Iris pigment epithelial cell (primary cell): Measurements from ENCODE around the gene NKAPD1.
"Not testable (repeated sequence)": the region's sequence is repeated elsewhere in the genome, so short reads cannot be mapped to it uniquely, and the experiment has no call there.

Experiments
- DNase-seq: peaks from one replicate; pipeline ENCODE4 v3.0.0-alpha.2; 2011; ENCODE audit warnings: low read depth

Gene NKAPD1, protein sequence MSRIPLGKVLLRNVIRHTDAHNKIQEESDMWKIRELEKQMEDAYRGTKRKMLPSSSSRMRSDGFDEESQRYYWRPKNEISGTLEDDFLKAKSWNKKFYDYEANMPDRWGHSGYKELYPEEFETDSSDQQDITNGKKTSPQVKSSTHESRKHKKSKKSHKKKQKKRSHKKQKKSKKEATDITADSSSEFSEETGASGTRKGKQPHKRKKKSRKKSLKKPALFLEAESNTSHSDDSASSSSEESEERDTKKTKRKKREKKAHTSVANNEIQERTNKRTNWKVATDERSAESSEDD

DNA sequence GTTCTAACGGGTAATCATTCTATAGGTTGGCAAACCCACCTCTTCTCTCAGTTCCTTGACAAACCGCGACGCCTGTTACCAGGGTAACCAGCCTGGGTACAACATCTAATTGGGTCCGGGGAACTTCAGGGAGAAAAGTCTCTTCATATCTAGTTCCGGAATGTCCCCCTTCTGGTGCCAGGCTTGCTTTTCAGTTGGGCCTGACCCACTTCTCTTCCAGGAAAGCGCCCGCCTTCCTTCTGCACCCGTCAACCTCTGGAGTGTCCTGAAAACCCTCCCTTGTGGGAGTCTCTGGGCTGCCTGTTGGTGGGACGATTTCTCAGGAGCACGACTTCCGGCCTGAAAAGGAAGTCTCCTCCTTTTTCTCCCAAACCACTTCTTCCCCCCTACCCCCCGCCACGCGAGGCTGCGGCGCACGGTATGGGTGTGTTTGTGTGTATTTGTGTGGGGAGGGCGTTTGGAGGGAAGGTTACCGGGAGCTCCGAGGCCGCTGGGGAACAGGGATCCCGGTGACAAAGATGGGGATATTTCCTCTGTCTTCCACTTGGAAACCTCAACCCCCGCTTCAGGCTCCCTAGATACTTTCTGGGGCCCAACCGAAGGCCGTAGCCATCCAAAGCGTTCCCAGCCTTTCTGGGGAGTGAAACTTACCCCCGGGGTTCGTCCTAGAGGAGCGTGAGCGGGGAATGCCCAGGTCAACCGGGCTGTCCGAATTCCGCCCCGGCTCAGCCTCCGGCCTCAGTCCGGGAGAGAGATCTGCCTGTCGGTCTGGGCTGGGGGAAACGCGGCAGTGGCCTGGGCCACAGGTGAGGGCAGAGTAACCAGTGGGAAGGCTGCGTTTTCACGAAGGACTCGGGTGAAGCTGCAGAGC lies at the start of gene NKAPD1, which contains the start of gene PIH1D2:
TSS of gene NKAPD1 (plus strand) at position 359 of the 871 bp plus-strand sequence. CDS start 1,276 bp downstream, outside the sequence.
TSS of gene PIH1D2 (minus strand) at position 77 of the 871 bp plus-strand sequence. CDS start 843 bp downstream, outside the sequence.
- peak; percentile 86 for DNase-seq

DNA sequence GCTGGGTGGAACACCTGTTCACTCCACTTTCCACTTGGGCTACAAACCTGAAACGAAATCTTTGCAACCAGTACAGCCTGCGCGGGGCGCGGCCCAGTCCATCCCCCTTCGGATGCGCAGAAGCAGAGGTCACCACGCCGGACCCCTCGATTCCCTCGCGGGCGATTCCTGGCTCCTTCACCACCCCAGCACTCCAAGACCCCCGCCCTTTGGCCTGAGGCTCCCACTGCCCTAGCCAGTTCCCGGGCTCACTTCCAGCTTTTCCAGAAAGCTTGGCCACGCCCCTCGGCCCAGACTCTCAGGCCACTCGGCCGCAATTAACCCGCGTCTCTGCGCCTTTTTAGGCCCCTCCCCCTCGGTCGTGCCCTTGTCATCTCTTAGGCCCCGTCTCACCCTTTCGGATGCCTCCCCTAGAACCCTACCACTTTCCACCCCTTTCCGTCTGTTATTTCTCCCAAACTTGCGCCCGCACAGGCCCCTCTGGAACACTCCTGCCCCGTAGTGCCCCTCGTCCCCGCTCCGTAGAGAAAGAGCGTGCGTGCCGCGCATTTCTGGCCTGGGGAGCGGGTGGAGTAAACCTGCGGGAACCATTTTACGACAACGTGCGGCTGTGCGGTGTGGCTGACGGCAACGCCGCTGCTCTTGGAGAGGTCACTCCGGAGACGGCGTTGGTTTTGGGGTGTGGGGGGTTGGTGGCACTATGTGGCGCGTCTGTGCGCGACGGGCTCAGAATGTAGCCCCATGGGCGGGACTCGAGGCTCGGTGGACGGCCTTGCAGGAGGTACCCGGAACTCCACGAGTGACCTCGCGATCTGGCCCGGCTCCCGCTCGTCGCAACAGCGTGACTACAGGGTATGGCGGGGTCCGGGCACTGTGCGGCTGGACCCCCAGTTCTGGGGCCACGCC lies 49.1 kb upstream of the NKAPD1 start, which contains the start of gene DLAT:
TSS of gene DLAT (plus strand) at position 636 of the 906 bp plus-strand sequence. CDS start at position 701, 65 bp downstream.
- DNase-seq, result peak; percentile 79

DNA sequence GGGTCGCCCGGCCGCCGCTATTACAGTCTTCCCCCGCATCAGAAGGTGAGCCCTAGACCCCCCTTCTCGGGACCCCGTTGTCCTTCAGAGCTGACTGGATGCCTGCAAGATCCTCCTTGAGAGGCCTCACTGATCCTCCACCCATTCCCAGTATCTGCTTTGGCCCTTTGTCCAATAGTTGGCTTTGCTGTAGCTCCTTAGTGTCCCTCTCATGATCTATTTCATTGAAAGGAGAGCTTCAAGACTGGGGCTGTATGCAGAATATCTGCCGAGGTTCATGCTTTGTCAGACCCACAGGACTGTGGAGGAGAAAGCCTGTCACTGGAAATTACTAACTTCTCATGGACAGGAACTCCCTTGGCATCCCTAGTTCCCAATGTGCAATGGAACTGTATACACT lies 48.4 kb upstream of the NKAPD1 start:
- DNase-seq, result peak; percentile 25

DNA sequence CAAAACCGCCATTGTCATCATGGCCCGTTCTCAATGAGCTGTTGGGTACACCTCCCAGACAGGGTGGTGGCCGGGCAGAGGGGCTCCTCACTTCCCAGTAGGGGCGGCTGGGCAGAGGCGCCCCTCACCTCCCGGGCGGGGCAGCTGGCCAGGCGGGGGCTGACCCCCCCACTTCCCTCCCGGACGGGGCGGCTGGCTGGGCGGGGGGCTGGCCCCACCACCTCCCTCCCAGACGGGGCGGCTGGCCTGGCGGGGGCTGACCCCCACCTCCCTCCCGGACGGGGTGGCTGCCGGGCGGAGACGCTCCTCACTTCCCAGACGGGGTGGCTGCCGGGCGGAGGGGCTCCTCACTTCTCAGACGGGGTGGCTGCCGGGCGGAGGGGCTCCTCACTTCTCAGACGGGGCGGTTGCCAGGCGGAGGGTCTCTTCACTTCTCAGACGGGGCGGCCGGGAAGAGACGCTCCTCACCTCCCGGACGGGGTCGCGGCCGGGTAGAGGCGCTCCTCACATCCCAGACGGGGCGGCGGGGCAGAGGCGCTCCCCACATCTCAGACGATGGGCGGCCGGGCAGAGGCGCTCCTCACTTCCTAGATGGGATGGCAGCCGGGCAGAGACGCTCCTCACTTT lies 47.2 kb upstream of the NKAPD1 start:
- not testable (repeated sequence) for DNase-seq

DNA sequence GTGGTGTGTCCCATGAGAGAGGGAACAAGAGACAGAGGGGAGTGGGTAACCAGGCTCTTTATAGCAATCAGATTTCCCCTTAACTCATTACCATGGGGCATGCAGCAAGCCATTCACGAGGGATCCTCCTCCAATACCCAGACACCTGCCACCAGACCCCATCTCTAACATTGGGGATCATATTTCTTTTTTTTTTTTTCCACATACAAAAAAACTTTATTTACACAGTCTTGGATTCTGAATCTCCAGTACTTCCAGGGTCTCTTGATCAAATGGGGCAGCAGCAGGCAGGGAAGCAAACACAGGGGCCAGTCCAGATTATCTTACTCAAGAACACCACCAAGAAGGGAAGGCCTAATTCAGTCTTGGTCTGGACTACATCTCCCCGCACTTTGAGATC lies 44.6 kb upstream of the NKAPD1 start:
- no peak for DNase-seq

DNA sequence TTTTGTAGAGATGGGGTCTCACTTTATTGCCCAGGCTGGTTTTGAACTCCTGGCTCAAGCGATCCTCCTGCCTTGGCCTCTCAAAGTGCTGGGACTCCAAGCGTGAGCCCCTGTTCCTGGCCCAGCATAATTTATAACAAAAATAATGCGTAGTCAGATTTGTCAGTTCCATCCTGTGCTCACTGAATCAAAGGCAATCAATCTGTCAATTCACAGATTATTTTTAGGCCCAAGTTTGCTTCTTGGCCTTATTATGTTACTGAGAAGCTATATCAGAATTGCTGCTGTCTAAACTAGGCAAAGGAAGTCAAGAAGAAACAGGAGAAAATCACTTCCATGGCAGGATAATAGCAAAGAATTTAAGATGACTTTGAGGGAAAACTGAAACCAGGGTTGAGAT lies 40.2 kb upstream of the NKAPD1 start:
- no peak for DNase-seq

DNA sequence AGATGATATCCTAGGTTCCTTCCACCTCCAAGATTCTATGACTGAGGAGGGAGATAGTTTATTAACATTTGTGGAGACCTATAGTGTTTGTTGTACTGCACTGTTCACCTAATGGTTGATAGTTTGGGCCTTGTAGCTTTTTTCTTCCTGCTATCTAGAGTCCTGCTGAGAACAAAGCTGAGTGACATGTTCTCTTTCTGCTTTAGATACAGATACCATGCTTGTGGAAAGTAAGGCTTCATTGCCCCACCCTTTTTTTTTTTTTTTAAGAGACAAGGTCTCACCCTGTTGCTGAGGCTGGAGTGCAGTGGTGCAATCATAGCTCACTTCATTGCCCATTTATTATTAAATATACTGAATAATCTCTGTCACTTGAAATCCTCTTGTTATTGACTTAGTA lies 36.6 kb upstream of the NKAPD1 start:
- DNase-seq, result no peak

DNA sequence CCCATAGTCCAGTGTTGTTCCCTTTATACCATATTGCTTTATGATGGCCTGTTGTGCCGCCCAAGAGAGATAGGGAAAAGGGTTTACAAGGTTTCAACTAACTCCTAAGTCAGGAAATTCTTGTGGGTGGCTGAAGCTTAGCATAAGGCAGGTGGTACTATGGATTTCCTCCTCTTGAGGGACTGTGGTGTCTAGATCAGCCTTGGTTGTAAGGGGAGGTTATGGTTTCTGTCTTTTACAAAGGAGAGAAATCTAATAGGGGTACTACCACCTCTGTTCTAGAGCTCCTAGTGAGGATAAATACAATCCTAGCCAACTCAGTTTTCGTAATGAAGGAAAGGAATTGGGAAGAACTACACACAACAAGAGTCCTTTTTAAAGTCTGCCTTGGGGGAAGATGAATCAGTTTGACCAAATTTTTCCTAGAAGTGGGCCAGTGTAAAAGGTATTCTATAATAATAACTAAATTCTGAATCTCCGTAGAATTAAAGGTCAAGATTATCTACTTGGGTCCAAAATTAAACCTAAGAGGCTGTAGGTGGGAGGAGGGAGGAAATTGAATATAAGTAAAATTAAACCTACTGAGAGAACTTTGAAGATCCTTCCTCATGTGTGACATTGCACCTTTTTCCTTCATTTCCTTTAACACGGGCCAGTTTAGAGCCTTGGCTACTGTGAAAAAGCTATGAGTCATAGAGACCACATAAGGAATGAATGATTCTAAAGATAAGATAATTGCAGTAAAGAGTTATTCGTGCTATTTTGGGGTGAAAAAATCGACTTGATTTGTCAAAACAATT lies 31.7 kb upstream of the NKAPD1 start:
- peak; percentile 78 for DNase-seq

DNA sequence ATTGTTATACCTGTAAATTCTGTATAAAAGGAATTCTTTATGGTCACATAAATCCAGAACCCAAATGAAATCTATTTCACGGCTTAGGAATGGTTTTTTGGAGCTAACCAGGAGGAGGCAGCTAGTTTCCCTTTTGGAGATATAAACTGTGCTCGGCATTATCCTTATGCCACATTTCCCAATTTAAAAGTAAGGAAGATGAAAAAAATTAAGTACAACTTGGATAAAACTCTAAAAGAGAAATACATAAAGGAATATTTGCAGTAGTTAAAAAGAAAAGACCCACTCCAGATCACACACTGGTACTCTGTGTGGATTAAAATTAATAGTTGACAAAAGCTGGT lies 31.2 kb upstream of the NKAPD1 start:
- DNase-seq, result no peak

DNA sequence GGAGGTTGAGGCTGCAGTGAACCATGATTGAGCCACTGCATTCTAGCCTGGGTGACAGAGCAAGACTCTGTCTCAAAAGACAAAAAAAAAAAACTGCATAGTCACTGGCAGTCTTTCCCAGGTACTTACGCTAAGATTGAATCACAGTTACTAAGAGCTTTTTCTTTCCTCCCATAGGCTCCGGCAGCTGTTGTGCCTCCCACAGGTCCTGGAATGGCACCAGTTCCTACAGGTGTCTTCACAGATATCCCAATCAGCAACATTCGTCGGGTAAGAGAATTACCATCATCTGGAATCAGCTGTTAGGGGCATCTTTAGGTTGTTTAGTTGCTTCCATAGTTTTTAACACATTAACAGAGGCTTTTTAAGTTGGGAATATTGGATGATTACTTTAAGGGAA lies 29.1 kb upstream of the NKAPD1 start:
- DNase-seq, result no peak

DNA sequence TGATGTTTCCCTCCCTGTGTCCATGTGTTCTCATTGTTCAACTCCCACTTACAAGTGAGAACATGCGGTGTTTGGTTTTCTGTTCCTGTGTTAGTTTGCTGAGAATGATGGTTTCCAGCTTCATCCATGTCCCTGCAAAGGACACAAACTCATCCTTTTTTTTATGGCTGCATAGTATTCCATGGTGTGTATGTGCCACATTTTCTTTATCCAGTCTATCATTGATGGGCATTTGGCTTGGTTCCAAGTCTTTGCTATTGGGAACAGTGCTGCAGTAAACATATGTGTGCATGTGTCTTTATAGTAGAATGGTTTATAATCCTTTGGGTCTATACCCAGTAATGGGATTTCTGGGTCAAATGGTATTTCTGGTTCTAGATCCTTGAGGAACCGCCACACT lies 27.5 kb upstream of the NKAPD1 start:
- DNase-seq, result not testable (repeated sequence)

DNA sequence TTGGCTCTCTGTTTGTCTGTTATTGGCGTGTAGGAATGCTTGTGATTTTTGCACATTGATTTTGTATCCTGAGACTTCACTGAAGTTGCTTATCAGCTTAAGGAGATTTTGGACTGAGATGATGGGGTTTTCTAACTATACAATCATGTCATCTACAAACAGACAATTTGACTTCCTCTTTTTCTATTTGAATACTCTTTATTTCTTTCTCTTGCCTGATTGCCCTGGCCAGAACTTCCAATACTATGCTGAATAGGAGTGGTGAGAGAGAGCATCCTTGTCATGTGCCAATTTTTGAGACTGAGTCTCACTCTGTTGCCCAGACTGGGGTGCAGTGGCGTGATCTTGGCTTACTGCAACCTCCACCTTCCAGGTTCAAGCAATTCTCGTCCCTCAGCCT lies 25.8 kb upstream of the NKAPD1 start:
- not testable (repeated sequence) for DNase-seq

DNA sequence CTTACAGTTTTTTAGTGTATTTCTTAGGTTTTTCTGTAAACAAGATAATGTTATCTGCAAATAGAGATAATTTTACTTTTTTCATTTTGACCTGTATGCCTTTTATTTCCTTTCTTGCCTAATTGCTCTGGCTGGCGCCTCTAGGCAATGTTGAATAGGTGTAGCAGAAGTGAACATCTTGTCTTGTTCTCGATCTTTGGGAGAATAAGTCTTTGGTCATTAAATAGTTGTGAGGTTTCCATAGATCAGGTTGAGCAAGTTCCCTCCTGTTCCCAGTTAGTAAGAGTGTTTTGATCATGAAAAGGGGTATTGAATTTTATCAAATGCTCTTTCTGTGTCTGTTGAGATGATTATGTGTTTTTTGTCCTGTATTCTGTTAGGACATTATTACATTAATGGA lies 24.3 kb upstream of the NKAPD1 start:
- no peak for DNase-seq

DNA sequence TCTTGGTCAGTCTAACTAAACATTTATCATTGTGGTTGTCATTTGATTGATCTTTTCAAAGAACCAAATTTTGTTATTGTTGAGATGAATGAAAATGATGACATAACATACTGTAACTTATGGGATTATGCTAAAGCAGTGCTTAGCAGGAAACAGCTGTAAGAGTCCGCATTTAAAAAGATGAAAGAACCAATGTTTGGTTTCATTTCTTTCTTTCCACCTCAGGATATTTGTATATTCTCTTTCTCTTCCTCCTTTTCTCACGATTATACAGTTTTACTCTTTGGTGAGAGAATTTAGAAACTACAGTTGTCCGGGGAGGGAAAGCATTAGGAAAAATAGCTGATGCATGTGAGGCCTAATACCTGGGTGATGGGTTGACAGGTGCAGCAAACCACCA lies 23.4 kb upstream of the NKAPD1 start:
- DNase-seq, result no peak

DNA sequence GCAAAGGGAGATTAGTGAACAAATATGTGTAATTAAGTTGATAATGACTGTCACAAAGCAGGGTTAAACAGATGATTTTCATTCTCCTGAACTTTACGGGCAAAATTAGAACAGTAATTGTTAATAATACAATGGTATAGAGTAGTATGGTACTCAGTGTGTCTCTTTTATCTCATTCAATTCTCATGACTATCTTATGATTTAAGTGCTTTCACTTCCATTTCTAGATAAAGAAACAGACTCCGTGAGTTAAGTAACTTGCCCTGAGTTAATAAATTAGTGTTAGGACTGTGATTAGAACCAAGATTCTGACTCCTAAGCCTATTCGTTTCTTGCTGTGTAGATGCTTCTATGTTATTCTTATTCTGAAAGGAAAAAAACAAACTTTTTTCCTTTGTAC lies 22.3 kb upstream of the NKAPD1 start:
- DNase-seq, result no peak

DNA sequence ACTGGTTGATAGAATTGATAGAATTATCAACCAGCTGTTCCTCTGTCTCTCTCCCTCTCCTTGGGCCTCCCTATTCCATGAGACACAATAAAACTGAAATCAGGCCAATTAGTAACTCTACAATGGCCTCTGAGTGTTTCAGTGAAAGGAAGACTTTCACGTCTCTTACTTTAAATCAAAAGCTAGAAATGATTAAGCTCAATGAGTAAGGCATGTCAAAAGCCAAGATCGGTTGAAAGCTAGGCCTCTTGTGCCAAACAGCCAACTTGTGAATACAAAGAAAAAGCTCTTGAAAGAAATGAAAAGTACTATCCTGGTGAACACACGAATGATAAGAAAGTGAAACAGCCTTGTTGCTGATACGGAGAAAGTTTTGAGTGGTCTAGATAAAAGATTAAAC lies 16.9 kb upstream of the NKAPD1 start:
- DNase-seq, result no peak

DNA sequence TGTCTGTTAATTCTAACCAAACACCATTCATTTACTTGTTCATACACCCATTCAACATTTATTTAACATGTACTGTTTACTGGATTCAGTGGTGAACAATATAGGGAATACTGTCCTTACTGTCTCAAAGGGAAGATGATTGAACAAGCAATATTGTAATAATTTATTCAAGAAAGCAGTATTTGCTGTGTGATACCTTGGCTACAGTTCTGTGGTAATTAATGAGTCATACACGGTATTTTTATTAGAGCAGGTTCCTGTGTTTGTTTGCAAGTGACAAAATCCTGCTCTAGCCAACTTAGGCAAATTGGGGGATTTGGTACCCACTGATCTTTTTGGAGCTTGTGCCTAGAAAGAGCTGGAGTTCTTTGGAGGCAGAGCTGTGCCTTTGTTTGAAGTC lies 16.0 kb upstream of the NKAPD1 start:
- no peak for DNase-seq

DNA sequence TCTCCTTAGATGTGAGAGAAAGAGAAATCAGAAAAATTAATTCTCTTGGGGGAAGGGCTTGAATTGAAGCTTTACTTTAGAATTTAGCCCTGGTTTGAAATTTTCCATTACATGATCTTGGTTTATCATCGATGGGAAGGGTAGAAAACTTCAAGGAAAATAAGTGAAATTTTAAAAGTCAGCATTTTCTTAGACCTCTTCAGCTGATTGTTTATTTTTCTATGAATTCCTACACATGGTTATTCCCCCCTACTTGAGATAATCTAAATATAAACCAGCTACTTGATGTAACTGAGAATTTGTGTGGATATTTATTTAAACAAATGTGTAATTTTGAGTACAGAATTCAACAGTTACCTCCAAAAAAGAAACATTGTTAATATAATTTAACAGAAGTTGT lies 11.2 kb upstream of the NKAPD1 start:
- DNase-seq, result no peak

DNA sequence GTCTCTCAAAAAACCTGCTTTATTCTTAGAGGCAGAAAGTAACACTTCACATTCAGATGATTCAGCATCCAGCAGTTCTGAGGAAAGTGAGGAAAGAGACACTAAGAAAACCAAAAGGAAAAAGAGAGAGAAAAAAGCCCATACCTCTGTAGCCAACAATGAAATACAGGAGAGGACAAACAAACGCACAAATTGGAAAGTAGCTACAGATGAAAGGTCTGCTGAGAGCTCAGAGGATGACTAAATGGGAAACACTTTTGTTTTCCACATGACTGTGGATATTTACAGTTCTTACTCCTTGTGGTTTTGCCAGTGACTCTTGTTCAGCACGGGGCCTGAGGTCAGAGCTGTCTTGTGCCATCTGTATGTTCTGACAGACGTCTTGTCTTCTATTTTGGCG lies 8.6 kb downstream of the NKAPD1 start:
- peak; percentile 96 for DNase-seq

DNA sequence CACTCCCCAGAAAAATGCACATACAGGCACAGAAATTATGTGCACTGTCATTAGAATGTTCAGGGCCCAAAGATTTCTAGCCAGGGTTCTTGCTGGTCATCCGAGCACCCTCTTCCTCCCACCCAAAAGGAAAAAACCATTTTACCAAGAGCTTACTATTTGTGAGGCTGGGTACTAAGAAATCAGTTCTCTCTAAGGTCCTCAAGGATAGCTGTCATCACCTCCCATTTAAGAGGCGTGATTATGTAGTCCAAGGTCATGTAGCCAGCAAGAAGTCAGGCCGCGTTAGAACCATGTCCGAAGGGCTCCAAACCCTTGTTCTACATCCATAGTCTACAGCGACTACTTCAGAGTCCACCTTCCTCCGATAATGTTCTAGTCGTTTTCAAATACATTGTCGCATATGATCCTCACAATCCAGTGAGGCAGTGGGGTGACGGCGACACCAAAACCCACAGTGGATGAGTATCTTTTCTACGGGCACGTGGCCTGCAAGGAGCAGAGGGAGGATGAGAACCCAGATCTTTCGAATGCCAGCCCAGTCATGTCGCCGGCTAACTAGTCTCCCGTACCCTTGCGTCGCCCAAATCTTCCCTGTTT lies 11.8 kb downstream of the NKAPD1 start:
- DNase-seq, result peak; percentile 42
